H1 (cell line): ENCODE results near the gene PITPNC1. TPM values are rescaled to one million over a fixed set of nuclear protein-coding genes. Genes with fewer than 3 reads are reported as not detected.

Source experiments
- BACH1 ChIP-seq: IDR thresholded peaks from 2 replicates; pipeline ENCODE4 v1.6.1; 2012; ENCODE audit warnings: low read length, improper control_type of control experiment
- SAP30 ChIP-seq: fragments of 300-600 bp; sonication (generic); IDR thresholded peaks from 2 replicates; pipeline ENCODE4 v1.7.1; 2012; ENCODE audit warnings: low read length, moderate library complexity, mild to moderate bottlenecking, inconsistent platforms; ENCODE audit not compliant: insufficient read depth, insufficient replicate concordance
- polyA plus RNA-seq, 7 experiments: library from polyadenylated mRNA; depleted of rRNA in 3 of 7; stranded (reverse) in 5 of 7; unstranded in 2 of 7; fragments of >200 nt in 5 of 7; fragments of 200-250 nt in 2 of 7; gene quantifications; 1 replicate in 5 of 7; 2 replicates in 1 of 7; 4 replicates in 1 of 7; pipeline versions ENCODE4 v1.2.1 to v1.2.3, GENCODE V29; 2011 to 2013; ENCODE audit warnings: missing spikeins in 2 of 7, mixed read lengths in 2 of 7
- total RNA-seq: library from RNA; stranded (reverse); fragmentation: NEBNext Ultra II Directional; extraction: Animal tissue kit (Norgen Biotek cat#: 25700); gene quantifications from 2 replicates; pipeline ENCODE4 v1.2.1, GENCODE V29; 2021

Gene PITPNC1
- total and polyA plus RNA-seq, 2 of the 8 experiments (the other 6 are each of a cell fraction or from before 2014, with no cell fraction given): 17.6 to 54.7 TPM

DNA sequence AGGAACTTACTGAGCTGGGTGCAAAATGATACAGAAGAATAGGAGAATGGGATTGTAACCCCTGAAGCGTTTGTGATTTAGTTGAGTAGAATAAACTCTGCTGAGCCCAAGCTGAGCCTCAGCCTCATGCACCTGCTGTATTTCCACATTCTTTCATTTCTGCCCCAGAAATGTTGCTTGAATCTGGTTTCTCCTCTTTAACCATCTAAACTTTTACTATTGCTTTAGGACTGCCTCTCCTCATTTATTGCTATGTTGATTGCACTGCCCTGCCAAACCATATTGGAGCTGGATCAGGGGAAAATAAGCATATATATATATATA is 64.8 kb downstream of the PITPNC1 start (continued):
- TF ChIP-seq BACH1: no peak
- no peak for TF ChIP-seq SAP30
